Measurements from ENCODE around the gene PODNL1. TPM values are rescaled to one million over a fixed set of nuclear protein-coding genes. Genes with fewer than 3 reads are reported as not detected.
"Not testable (repeated sequence)": the region's sequence is repeated elsewhere in the genome, so short reads cannot be mapped to it uniquely, and the experiment has no call there.

PODNL1 gene
- total RNA-seq, 1 experiment from 2014 or later = not detected

DNA sequence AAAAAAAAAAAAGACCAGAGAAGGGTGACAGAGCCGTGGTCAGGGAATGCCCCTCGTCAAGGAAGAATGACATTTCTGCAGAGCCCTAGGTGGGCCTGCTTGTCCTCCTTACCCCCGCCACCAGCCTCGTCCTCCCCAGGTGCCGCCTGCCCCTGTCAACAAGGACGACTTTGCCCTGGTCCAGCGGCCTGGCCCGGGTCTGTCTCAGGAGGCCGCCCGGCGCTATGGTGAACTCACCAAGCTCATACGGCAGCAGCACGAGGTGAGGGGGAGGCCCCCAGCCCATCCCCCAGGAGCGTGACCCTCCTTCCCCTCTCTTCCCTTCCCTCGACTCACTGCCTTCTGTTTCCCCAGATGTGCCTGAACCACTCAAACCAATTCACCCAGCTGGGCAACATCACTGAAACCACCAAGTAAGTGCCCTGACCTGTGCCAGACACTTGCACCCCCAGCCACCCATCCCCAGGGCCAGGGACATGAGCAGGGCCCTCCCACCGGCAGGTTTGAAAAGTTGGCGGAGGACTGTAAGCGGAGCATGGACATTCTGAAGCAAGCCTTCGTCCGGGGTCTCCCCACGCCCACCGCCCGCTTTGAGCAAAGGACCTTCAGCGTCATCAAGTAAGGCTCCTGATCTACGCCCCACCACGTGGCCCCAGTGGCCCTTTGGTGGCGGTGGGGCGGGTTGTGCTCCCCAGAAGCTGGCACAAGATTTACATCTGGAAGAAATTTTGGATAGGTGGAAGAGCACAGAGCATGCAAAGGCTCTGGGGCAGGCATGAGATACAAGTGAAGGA is 14.8 kb downstream of the PODNL1 start:
- H3K9me3 ChIP-seq = peaks cover 4% of the 10 kb centered on the region; the same call in 1 of the 2 replicates
- Mint-ChIP-seq H3K27me3 (ENCODE audit: insufficient read depth, unreplicated experiment) (no peaks in the 10 kb centered on the region), H3K4me1 (ENCODE audit: low read depth, unreplicated experiment) (no peaks in the 10 kb centered on the region), H3K4me3 (ENCODE audit: unreplicated experiment) (no peak overlapping the region), H3K9me3 (ENCODE audit: unreplicated experiment) (no peaks in the 10 kb centered on the region), H3K36me3 (ENCODE audit: insufficient read depth, unreplicated experiment) (peaks cover 77% of the 10 kb centered on the region), H3K27ac (ENCODE audit: unreplicated experiment) (no peak overlapping the region)
- TF ChIP-seq, protein P1, sequence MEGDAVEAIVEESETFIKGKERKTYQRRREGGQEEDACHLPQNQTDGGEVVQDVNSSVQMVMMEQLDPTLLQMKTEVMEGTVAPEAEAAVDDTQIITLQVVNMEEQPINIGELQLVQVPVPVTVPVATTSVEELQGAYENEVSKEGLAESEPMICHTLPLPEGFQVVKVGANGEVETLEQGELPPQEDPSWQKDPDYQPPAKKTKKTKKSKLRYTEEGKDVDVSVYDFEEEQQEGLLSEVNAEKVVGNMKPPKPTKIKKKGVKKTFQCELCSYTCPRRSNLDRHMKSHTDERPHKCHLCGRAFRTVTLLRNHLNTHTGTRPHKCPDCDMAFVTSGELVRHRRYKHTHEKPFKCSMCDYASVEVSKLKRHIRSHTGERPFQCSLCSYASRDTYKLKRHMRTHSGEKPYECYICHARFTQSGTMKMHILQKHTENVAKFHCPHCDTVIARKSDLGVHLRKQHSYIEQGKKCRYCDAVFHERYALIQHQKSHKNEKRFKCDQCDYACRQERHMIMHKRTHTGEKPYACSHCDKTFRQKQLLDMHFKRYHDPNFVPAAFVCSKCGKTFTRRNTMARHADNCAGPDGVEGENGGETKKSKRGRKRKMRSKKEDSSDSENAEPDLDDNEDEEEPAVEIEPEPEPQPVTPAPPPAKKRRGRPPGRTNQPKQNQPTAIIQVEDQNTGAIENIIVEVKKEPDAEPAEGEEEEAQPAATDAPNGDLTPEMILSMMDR (IDR thresholded peaks at IDR 0.05; ENCODE audit: insufficient read depth in 1 of 2, low read depth in 1 of 2, low read length in 1 of 2, severe bottlenecking in 1 of 2, unreplicated experiment in 1 of 2) = no peak
- H3K27me3 ChIP-seq (replicated peaks; ENCODE audit: control insufficient read depth, insufficient read depth, low read length) = no peaks in the 10 kb centered on the region
- CTCF ChIA-PET = no interaction called here
- H3K4me1 ChIP-seq = no peaks in the 10 kb centered on the region
- intact Hi-C loops (cut with micrococcal nuclease; ENCODE audit: unreplicated experiment) = no loop called here
- POLR2A ChIA-PET = no interaction called here
- peaks cover 6% of the 10 kb centered on the region for H3K36me3 ChIP-seq (ENCODE audit: control insufficient read depth, insufficient read depth, low read length)
- no peak for DNase-seq
- no peak overlapping the region for H3K4me3 ChIP-seq (ENCODE audit: low read depth, low read length)
- no TSS peak for BruUV-seq (replicated peaks)

DNA sequence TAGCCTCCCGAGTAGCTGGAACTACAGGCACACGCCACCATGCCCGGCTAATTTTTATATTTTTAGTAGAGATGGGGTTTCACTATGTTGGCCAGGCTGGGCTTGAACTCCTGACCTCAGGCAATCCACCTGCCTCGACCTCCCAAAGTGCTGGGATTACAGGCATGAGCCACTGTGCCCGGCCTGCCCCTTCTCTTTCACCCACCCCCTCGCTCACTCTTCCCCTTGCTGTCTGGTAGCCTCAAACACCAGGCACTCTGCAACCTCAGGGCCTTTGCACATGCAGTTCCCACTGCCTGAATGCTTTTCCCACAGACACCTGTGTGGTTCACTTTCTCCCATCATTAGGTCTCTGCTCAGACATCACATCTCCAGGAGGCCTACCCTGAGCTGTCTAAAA is 16.1 kb downstream of the PODNL1 start:
- H3K4me1 ChIP-seq; intact Hi-C loops (cut with micrococcal nuclease; ENCODE audit: unreplicated experiment); H3K27me3 ChIP-seq (replicated peaks; ENCODE audit: control insufficient read depth, insufficient read depth, low read length); H3K4me3 Mint-ChIP-seq (ENCODE audit: unreplicated experiment); H3K9me3 ChIP-seq; H3K27ac Mint-ChIP-seq (ENCODE audit: unreplicated experiment); H3K4me1 Mint-ChIP-seq (ENCODE audit: low read depth, unreplicated experiment); BruUV-seq (replicated peaks); H3K4me3 ChIP-seq (ENCODE audit: low read depth, low read length); CTCF ChIA-PET; H3K36me3 ChIP-seq (ENCODE audit: control insufficient read depth, insufficient read depth, low read length); H3K9me3 Mint-ChIP-seq (ENCODE audit: unreplicated experiment); H3K27me3 Mint-ChIP-seq (ENCODE audit: insufficient read depth, unreplicated experiment); DNase-seq; POLR2A ChIA-PET: not testable (repeated sequence)
- H3K36me3 Mint-ChIP-seq (ENCODE audit: insufficient read depth, unreplicated experiment) = peaks cover 77% of the 10 kb centered on the region

DNA sequence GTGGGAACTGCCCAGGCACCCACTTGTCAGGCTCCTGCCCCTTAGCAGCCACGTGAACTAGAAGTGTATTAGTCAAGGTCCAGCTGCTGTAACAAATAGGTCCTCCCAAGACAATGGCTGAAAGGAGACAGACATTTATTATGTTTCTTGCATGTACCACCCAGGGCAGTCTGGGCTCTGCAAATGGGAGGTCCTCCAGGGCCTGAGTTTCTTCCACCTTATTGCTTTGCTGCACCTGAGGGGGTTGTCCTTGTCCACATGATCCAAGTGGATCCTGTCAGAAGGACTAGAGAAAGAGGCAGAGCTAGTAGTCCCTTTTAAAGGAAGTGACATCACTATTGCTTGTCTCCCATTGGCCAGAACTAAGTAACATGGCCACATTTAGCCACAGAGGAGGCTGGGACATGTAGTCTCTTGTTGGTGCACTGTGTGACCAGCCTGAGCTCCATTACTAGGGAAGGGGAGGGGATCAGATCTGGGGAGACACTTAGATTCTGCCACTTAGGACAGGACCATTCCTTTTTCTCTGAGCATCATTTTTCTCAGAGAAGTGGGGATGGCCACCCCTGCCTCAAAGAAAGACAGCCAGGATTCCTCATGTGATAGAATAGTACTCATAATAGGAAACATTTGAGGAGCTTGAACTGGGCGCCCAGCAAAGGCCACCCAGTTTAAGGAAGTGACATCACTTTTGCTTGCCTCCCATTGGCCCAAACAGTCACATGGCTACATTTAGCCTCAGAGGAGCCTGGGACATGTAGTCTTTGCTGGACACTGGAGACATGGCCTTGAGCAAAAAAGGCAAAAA is 17.1 kb downstream of the PODNL1 start:
- H3K27me3 ChIP-seq (replicated peaks; ENCODE audit: control insufficient read depth, insufficient read depth, low read length) = no peaks in the 10 kb centered on the region
- CTCF ChIA-PET = interaction anchor here (0.7 kb wide), 2 partner anchors 10 to 215 kb away, joined by 3 read pairs; partner anchors contain the start of gene ASF1B
- peaks cover 4% of the 10 kb centered on the region; the same call in 1 of the 2 replicates for H3K9me3 ChIP-seq
- Mint-ChIP-seq H3K27ac (ENCODE audit: unreplicated experiment) (peak overlapping the region; percentile 42), H3K36me3 (ENCODE audit: insufficient read depth, unreplicated experiment) (peaks cover 73% of the 10 kb centered on the region), H3K4me3 (ENCODE audit: unreplicated experiment) (no peak overlapping the region), H3K9me3 (ENCODE audit: unreplicated experiment) (no peaks in the 10 kb centered on the region), H3K4me1 (ENCODE audit: low read depth, unreplicated experiment) (no peaks in the 10 kb centered on the region), H3K27me3 (ENCODE audit: insufficient read depth, unreplicated experiment) (no peaks in the 10 kb centered on the region)
- DNase-seq = peak; percentile 55 to 71
- BruUV-seq (replicated peaks) = no TSS peak
- TF ChIP-seq, protein P1 (IDR thresholded peaks at IDR 0.05; ENCODE audit: insufficient read depth in 1 of 2, low read depth in 1 of 2, low read length in 1 of 2, severe bottlenecking in 1 of 2, unreplicated experiment in 1 of 2) = no peak
- H3K4me3 ChIP-seq (ENCODE audit: low read depth, low read length) = no peak overlapping the region
- POLR2A ChIA-PET = interaction anchor here (0.6 to 1.0 kb wide), 2 partner anchors 10 to 216 kb away, joined by 3 read pairs; no protein-coding TSS in a partner anchor
- peaks cover 6% of the 10 kb centered on the region for H3K36me3 ChIP-seq (ENCODE audit: control insufficient read depth, insufficient read depth, low read length)
- H3K4me1 ChIP-seq = no peaks in the 10 kb centered on the region
- intact Hi-C loops (cut with micrococcal nuclease; ENCODE audit: unreplicated experiment) = loop anchor here (1.0 kb wide), 1 partner anchor 31 kb away; the partner anchor contains the start of gene DCAF15

Measured in Caco-2 (cell line).